Measurements from ENCODE around the gene CNTNAP2. TPM values are rescaled to one million over a fixed set of nuclear protein-coding genes. Genes with fewer than 3 reads are reported as not detected.

The CNTNAP2 gene
- total and polyA plus RNA-seq, 11 donors, result 0.01 to 2.6 (median 0.31) TPM; not detected in 3

GRCh38 chr7:147564786-147565476 is 1448.3 kb downstream of the CNTNAP2 start:
- WGBS, 4 donors, result 63 to 69% (median 66%) methylated on average over 4 of the region's 4 CpGs

GRCh38 chr7:147567043-147567442 is 1450.4 kb downstream of the CNTNAP2 start:
- WGBS, 4 donors, result 77 to 91% (median 86%) methylated on average over 3 of the region's 3 CpGs
- no peaks in the 10 kb centered on the region for H3K4me1 ChIP-seq
- intact Hi-C loops (cut with DNase I), result no loop called here

More at GRCh38 chr7:147564786-147565476, 1448.3 kb downstream of the CNTNAP2 start:
- H3K27me3 ChIP-seq, result no peaks in the 10 kb centered on the region
- DNase-seq (no peak), ATAC-seq (no peak)
- no peak overlapping the region for H3K4me3 ChIP-seq
- TF ChIP-seq CTCF (IDR thresholded peaks at IDR 0.05) (no peak), POLR2A (IDR thresholded peaks at IDR 0.05) (no peak)
- no peaks in the 10 kb centered on the region for H3K4me1 ChIP-seq
- no peaks in the 10 kb centered on the region for H3K9me3 ChIP-seq
- intact Hi-C loops (cut with DNase I), result no loop called here
- no peaks in the 10 kb centered on the region for H3K36me3 ChIP-seq
- no peak overlapping the region for H3K27ac ChIP-seq

GRCh38 chr7:147569116-147569913 is 1452.7 kb downstream of the CNTNAP2 start:
- TF ChIP-seq CTCF (IDR thresholded peaks at IDR 0.05) (no peak), POLR2A (IDR thresholded peaks at IDR 0.05) (no peak)
- no peak overlapping the region for H3K27ac ChIP-seq
- intact Hi-C loops (cut with DNase I), result no loop called here
- 71 to 88% (median 74%) methylated on average over 6 of the region's 6 CpGs for WGBS, 4 donors
- ATAC-seq, result no peak
- no peak for DNase-seq
- no peaks in the 10 kb centered on the region for H3K36me3 ChIP-seq
- H3K9me3 ChIP-seq, result no peaks in the 10 kb centered on the region
- no peaks in the 10 kb centered on the region for H3K27me3 ChIP-seq
- no peak overlapping the region for H3K4me3 ChIP-seq
- no peaks in the 10 kb centered on the region for H3K4me1 ChIP-seq

More at GRCh38 chr7:147567043-147567442, 1450.4 kb downstream of the CNTNAP2 start:
- TF ChIP-seq POLR2A (IDR thresholded peaks at IDR 0.05), result no peak
- TF ChIP-seq CTCF (IDR thresholded peaks at IDR 0.05), result no peak
- Histone ChIP-seq H3K27ac (no peak overlapping the region), H3K27me3 (no peaks in the 10 kb centered on the region), H3K36me3 (no peaks in the 10 kb centered on the region), H3K4me3 (no peak overlapping the region), H3K9me3 (no peaks in the 10 kb centered on the region)
- no peak for ATAC-seq
- DNase-seq, result no peak

- intact Hi-C loops (cut with DNase I), result loop anchor here in 1 of 10 donors (10.0 kb wide), 1 partner anchor 56 kb away; no protein-coding TSS in a partner anchor
- TF ChIP-seq POLR2A (IDR thresholded peaks at IDR 0.05), result no peak
- TF ChIP-seq CTCF (IDR thresholded peaks at IDR 0.05), result no peak
- no peaks in the 10 kb centered on the region for H3K9me3 ChIP-seq
- ATAC-seq (no peak), DNase-seq (no peak)
- no peak overlapping the region for H3K27ac ChIP-seq
- H3K4me3 ChIP-seq, result no peak overlapping the region
- H3K27me3 ChIP-seq, result no peaks in the 10 kb centered on the region
- no peaks in the 10 kb centered on the region for H3K36me3 ChIP-seq
- 46 to 77% (median 67%) methylated on average over 1 of the region's 1 CpG for WGBS, 4 donors
- no peaks in the 10 kb centered on the region for H3K4me1 ChIP-seq
These were observed 1453.8 kb downstream of the CNTNAP2 start for GRCh38 chr7:147570390-147570789.

Measured in heart left ventricle (tissue), 16 donors.